ENCODE results near the gene BRD1.
"Not testable (repeated sequence)": the region's sequence is repeated elsewhere in the genome, so short reads cannot be mapped to it uniquely, and the experiment has no call there.

BRD1 gene

GRCh38 chr22:49769691-49770546, 57.8 kb downstream of the BRD1 start:
- DNase-seq (ENCODE audit: low read depth in 2 of 2): no peak

GRCh38 chr22:49768951-49769690, 58.6 kb downstream of the BRD1 start:
- no peak for DNase-seq (ENCODE audit: low read depth in 2 of 2)

- DNase-seq (ENCODE audit: low read depth in 2 of 2): no peak
Measured at GRCh38 chr22:49768077-49768910, 59.4 kb downstream of the BRD1 start.

- no peak for DNase-seq (ENCODE audit: low read depth in 2 of 2)
Measured at GRCh38 chr22:49767355-49768062, 60.2 kb downstream of the BRD1 start.

GRCh38 chr22:49765951-49766350, 61.7 kb downstream of the BRD1 start:
- no peak for DNase-seq (ENCODE audit: low read depth in 2 of 2)

- no peak for DNase-seq (ENCODE audit: low read depth in 2 of 2)
Measured at GRCh38 chr22:49765091-49765771, 62.4 kb downstream of the BRD1 start.

GRCh38 chr22:49764127-49764581, 63.5 kb downstream of the BRD1 start:
- DNase-seq (ENCODE audit: low read depth in 2 of 2): no peak

- no peak for DNase-seq (ENCODE audit: low read depth in 2 of 2)
Measured at GRCh38 chr22:49763696-49764095, 64.0 kb downstream of the BRD1 start.

- no peak for DNase-seq (ENCODE audit: low read depth in 2 of 2)
Measured at GRCh38 chr22:49763138-49763537, 64.5 kb downstream of the BRD1 start.

GRCh38 chr22:49762571-49762970, 65.1 kb downstream of the BRD1 start:
- DNase-seq (ENCODE audit: low read depth in 2 of 2): not testable (repeated sequence)

GRCh38 chr22:49761836-49762235, 65.8 kb downstream of the BRD1 start:
- DNase-seq (ENCODE audit: low read depth in 2 of 2): no peak

- DNase-seq (ENCODE audit: low read depth in 2 of 2): no peak
Measured at GRCh38 chr22:49760630-49761571, 66.8 kb downstream of the BRD1 start.

- DNase-seq (ENCODE audit: low read depth in 2 of 2): no peak
Measured at GRCh38 chr22:49760280-49760629, 67.4 kb downstream of the BRD1 start.

GRCh38 chr22:49756676-49757075, 71.0 kb downstream of the BRD1 start:
- no peak for DNase-seq (ENCODE audit: low read depth in 2 of 2)

GRCh38 chr22:49756201-49756600, 71.5 kb downstream of the BRD1 start:
- no peak for DNase-seq (ENCODE audit: low read depth in 2 of 2)

GRCh38 chr22:49755631-49756001, 72.1 kb downstream of the BRD1 start:
- DNase-seq (ENCODE audit: low read depth in 2 of 2): no peak

- DNase-seq (ENCODE audit: low read depth in 2 of 2): no peak
Measured at GRCh38 chr22:49754696-49755630, 72.7 kb downstream of the BRD1 start.

GRCh38 chr22:49753961-49754695, 73.5 kb downstream of the BRD1 start:
- no peak for DNase-seq (ENCODE audit: low read depth in 2 of 2)

All from stimulated activated CD8-positive, alpha-beta memory T cell treated with anti-CD3 and anti-CD28 coated beads, Interleukin-2, amount 100 ng/mL, for 48 hours (primary cell).